ENCODE data around the gene METTL9.

GRCh38 chr16:21590287-21590686 is 9.1 kb upstream of the METTL9 start:
- TF ChIP-seq BHLHE40 (IDR thresholded peaks at IDR 0.05; ENCODE audit: low read depth, low read length) (no peak), POLR2A (IDR thresholded peaks at IDR 0.05; ENCODE audit: low read depth, low read length) (no peak), CTCF (conservative IDR thresholded peaks at IDR 0.05; ENCODE audit: low read depth, low read length) (no peak), CHD1 (IDR thresholded peaks at IDR 0.05; ENCODE audit: low read depth, low read length) (no peak), MAZ (IDR thresholded peaks at IDR 0.05; ENCODE audit: borderline replicate concordance, low read depth, low read length) (no peak), MXI1 (IDR thresholded peaks at IDR 0.05; ENCODE audit: borderline replicate concordance, low read depth, low read length) (no peak)
